Kidney (tissue), 14 donors: ENCODE data around the gene GLIS1. TPM values are rescaled to one million over a fixed set of nuclear protein-coding genes. Genes with fewer than 3 reads are reported as not detected.

Experiments used
- DNase-seq, 5 donors: peaks; one replicate each; pipeline ENCODE4 v3.0.0-alpha.2; 2013 to 2020
- FAIRE-seq: peaks from 2 replicates; lab custom pipeline; 2012; peaks lifted over from hg19 to GRCh38; lab: Jason Lieb, UNC
- H3K27ac ChIP-seq, 2 donors: one replicate each; pipeline ENCODE4 v1.7.0; 2013; ENCODE audit warnings: low read depth in 2 of 2, low read length in 2 of 2, inconsistent platforms in 1 of 2
- H3K27me3 ChIP-seq: one replicate; pipeline ENCODE4 v1.7.1; 2013; ENCODE audit warnings: low read length, inconsistent platforms; ENCODE audit not compliant: control insufficient read depth, insufficient read depth
- H3K36me3 ChIP-seq, 3 donors: one replicate each; pipeline versions ENCODE4 v1.7.0 to v1.7.1; 2013; ENCODE audit warnings: low read length in 3 of 3, control low read depth in 1 of 3, inconsistent platforms in 1 of 3; ENCODE audit not compliant: insufficient read depth in 3 of 3, control insufficient read depth in 2 of 3
- H3K4me1 ChIP-seq, 3 donors: one replicate each; pipeline versions ENCODE4 v1.7.0 to v1.7.1; 2013; ENCODE audit warnings: low read length in 3 of 3, inconsistent platforms in 1 of 3, low read depth in 1 of 3; ENCODE audit not compliant: control insufficient read depth in 2 of 3, insufficient read depth in 2 of 3
- H3K4me3 ChIP-seq, 3 donors: one replicate each; pipeline versions ENCODE4 v1.7.0 to v1.8.1; 2013; ENCODE audit warnings: low read length in 3 of 3, control low read depth in 1 of 3, inconsistent platforms in 1 of 3
- H3K9ac ChIP-seq, 3 donors: one replicate each; pipeline versions ENCODE4 v1.7.0 to v1.7.1; 2013; ENCODE audit warnings: low read length in 3 of 3, control low read depth in 1 of 3, inconsistent platforms in 1 of 3
- H3K9me3 ChIP-seq, 3 donors: one replicate each; pipeline versions ENCODE4 v1.7.0 to v1.7.1; 2013; ENCODE audit warnings: low read length in 3 of 3, control low read depth in 1 of 3, inconsistent platforms in 1 of 3; ENCODE audit not compliant: control insufficient read depth in 2 of 3, insufficient read depth in 1 of 3
- CTCF ChIP-seq: IDR thresholded peaks from 3 replicates; pipeline ENCODE4 v1.5.1; 2012; ENCODE audit warnings: mild to moderate bottlenecking, moderate library complexity, borderline replicate concordance; ENCODE audit not compliant: insufficient read depth; ENCODE audit errors: extremely low read depth
- intact Hi-C: fragments of 100-400 bp; cut with DNase I; formaldehyde crosslinking; loops from one replicate; pipeline ENCODE4 v1.11.1; 2022
- polyA plus RNA-seq: library from polyadenylated mRNA; stranded (reverse); fragments of 350-450 nt; fragmentation: Illumina TruSeq; extraction: RNeasy Lipid Tissue Mini Kit (QIAGEN cat#74804); gene quantifications from one replicate; pipeline ENCODE4 v1.2.3, GENCODE V29; 2014; ENCODE audit warnings: low read depth, low replicate concordance; ENCODE audit not compliant: insufficient read depth
- total RNA-seq: library from RNA; stranded (reverse); fragmentation: NEBNext Ultra II Directional; extraction: Animal tissue kit (Norgen Biotek cat#: 25700); gene quantifications from one replicate; pipeline ENCODE4 v1.2.1, GENCODE V29; 2021
- donor health status: control.
- donor health status: control.
- donor health status: control.
- donor health status: control.
- donor health status: control.
- donor health status: DM: yes; HTN: yes; CAD: no.
- donor health status: Normal renal cell carcinoma (clear cell type).

Gene GLIS1
- total and polyA plus RNA-seq, 2 donors from 2014 or later, result 3.3 to 3.7 TPM

GRCh38 chr1:53755874-53756273, 16.9 kb upstream of the GLIS1 start:
- DNase-seq (peak in 1 of 5 donors; percentile 52), FAIRE-seq (no peak)
- H3K4me3 ChIP-seq, result no peak overlapping the region
- no peak overlapping the region for H3K27ac ChIP-seq
- intact Hi-C loops, result no loop called here
- H3K4me1 ChIP-seq, result no peaks in the 10 kb centered on the region
- H3K9me3 ChIP-seq, result no peaks in the 10 kb centered on the region
- no peaks in the 10 kb centered on the region for H3K36me3 ChIP-seq
- H3K9ac ChIP-seq, result no peak overlapping the region
- no peaks in the 10 kb centered on the region for H3K27me3 ChIP-seq
- TF ChIP-seq CTCF, result no peak

GRCh38 chr1:53754484-53755312, 15.7 kb upstream of the GLIS1 start:
- intact Hi-C loops, result loop anchor here (5.0 kb wide), 1 partner anchor 267 kb away; no protein-coding TSS in a partner anchor
- H3K27ac ChIP-seq, result no peak overlapping the region
- no peaks in the 10 kb centered on the region for H3K9me3 ChIP-seq
- no peaks in the 10 kb centered on the region for H3K36me3 ChIP-seq
- no peaks in the 10 kb centered on the region for H3K4me1 ChIP-seq
- no peak overlapping the region for H3K4me3 ChIP-seq
- no peak overlapping the region for H3K9ac ChIP-seq
- peak in 3 of 5 donors; percentile 42 to 83 (median 67) for DNase-seq
- no peaks in the 10 kb centered on the region for H3K27me3 ChIP-seq
- TF ChIP-seq CTCF, result peak; percentile 57
- FAIRE-seq, result peak; percentile 51

- no peak for FAIRE-seq
- Histone ChIP-seq H3K9ac (no peak overlapping the region), H3K4me3 (no peak overlapping the region), H3K9me3 (no peaks in the 10 kb centered on the region), H3K4me1 (no peaks in the 10 kb centered on the region), H3K36me3 (no peaks in the 10 kb centered on the region), H3K27ac (no peak overlapping the region), H3K27me3 (no peaks in the 10 kb centered on the region)
- no peak for DNase-seq
- no peak for TF ChIP-seq CTCF
- intact Hi-C loops, result loop anchor here (5.0 kb wide), 1 partner anchor 265 kb away; no protein-coding TSS in a partner anchor
These were observed 13.3 kb upstream of the GLIS1 start for GRCh38 chr1:53752281-53752680.
